HepG2 (cell line): Measurements from ENCODE around the gene PYGB. TPM values are rescaled to one million over a fixed set of nuclear protein-coding genes. Genes with fewer than 3 reads are reported as not detected.

Source experiments
- ATAC-seq: fragments of 200-7000 bp; cut with Tn5 transposase; 3 replicates; pipeline ENCODE4 v1.9.1; 2020; ENCODE audit warnings: mild to moderate bottlenecking, moderate library complexity
- BruUV-seq: library from RNA; stranded (reverse); fragments of 400-500 nt; replicated peaks from 2 replicates; lab custom pipeline; 2021; lab: Mats Ljungman, UMichigan
- CTCF ChIA-PET: fragments of 300-600 bp; formaldehyde crosslinking; extraction: SDS; loops from one replicate; lab custom pipeline; 2021; ENCODE audit warnings: low total read pairs, inconsistent platforms, low intra/inter-chr PET ratio; lab: Yijun Ruan, JAX
- POLR2A ChIA-PET: fragments of 350-600 bp; sonication (Branson Sonifier 250); formaldehyde crosslinking; loops from one replicate; lab custom pipeline; 2020; ENCODE audit warnings: antibody characterized with exemption, inconsistent platforms; lab: Yijun Ruan, JAX
- DNase-seq: peaks from one replicate; pipeline ENCODE4 v3.0.0-alpha.2; 2015; ENCODE audit warnings: low spot score
- FAIRE-seq: peaks from 3 replicates; lab custom pipeline; 2011; peaks lifted over from hg19 to GRCh38; lab: Jason Lieb, UNC
- H2AFZ ChIP-seq: one replicate; pipeline ENCODE4 v1.6.1; 2011; ENCODE audit warnings: low read length, inconsistent platforms
- H3K27ac ChIP-seq: fragments of 300-600 bp; 3 replicates; pipeline ENCODE4 v1.8.0; 2011; ENCODE audit warnings: mixed run types, mild to moderate bottlenecking, mixed read lengths, low read length, inconsistent platforms; ENCODE audit not compliant: insufficient read depth; ENCODE audit errors: extremely low read length
- H3K27me3 ChIP-seq, 2 experiments: fragments of 200-600 bp in 1 of 2; 2 replicates in 1 of 2; 3 replicates in 1 of 2; pipeline versions ENCODE4 v1.6.0 to v1.8.0; 2011; ENCODE audit warnings: low read length in 2 of 2, mild to moderate bottlenecking in 2 of 2, moderate library complexity in 2 of 2, inconsistent platforms in 1 of 2; ENCODE audit not compliant: insufficient read depth in 2 of 2, control insufficient read depth in 1 of 2
- H3K36me3 ChIP-seq, 2 experiments: fragments of 200-600 bp in 1 of 2; replicated peaks in 1 of 2; 2 replicates in 1 of 2; 3 replicates in 1 of 2; pipeline versions ENCODE4 v1.5.1 to v1.8.0; 2011; ENCODE audit warnings: low read length in 2 of 2, inconsistent platforms in 1 of 2; ENCODE audit not compliant: insufficient read depth in 2 of 2, control insufficient read depth in 1 of 2
- H3K4me1 ChIP-seq: 2 replicates; pipeline ENCODE4 v1.5.1; 2012; ENCODE audit warnings: low read length, inconsistent platforms; ENCODE audit not compliant: insufficient read depth
- H3K4me2 ChIP-seq: 2 replicates; pipeline ENCODE4 v1.6.0; 2011; ENCODE audit warnings: low read depth, low read length, inconsistent platforms
- H3K4me3 ChIP-seq, 3 experiments: fragments of 200-600 bp in 1 of 3; sonication (generic), shearing (Covaris generic) in 1 of 3; replicated peaks in 1 of 3; 2 replicates each; pipeline ENCODE4 v1.5.1; 2011 to 2016; ENCODE audit warnings: low read length in 3 of 3, inconsistent platforms in 2 of 3, low read depth in 2 of 3, mild to moderate bottlenecking in 2 of 3, control low read depth in 1 of 3, mixed read lengths in 1 of 3; ENCODE audit not compliant: insufficient read depth in 1 of 3
- H3K79me2 ChIP-seq: one replicate; pipeline ENCODE4 v1.6.1; 2011; ENCODE audit warnings: low read length, inconsistent platforms; ENCODE audit not compliant: insufficient read depth
- H3K9ac ChIP-seq: 2 replicates; pipeline ENCODE4 v1.6.0; 2011; ENCODE audit warnings: mild to moderate bottlenecking, low read depth, low read length, inconsistent platforms; ENCODE audit not compliant: insufficient read depth
- H3K9me3 ChIP-seq: 2 replicates; pipeline ENCODE4 v1.5.1; 2012; ENCODE audit warnings: mild to moderate bottlenecking, low read length
- H4K20me1 ChIP-seq: 2 replicates; pipeline ENCODE4 v1.6.0; 2011; ENCODE audit warnings: inconsistent platforms, mild to moderate bottlenecking, low read length, moderate library complexity; ENCODE audit not compliant: insufficient read depth
- MAZ ChIP-seq, 2 experiments: sonication (generic) in 1 of 2; formaldehyde crosslinking in 1 of 2; IDR thresholded peaks; 2 replicates each; pipeline versions ENCODE4 v1.5.0 to v1.6.1; 2012 to 2020; ENCODE audit warnings: low read depth in 2 of 2, mild to moderate bottlenecking in 2 of 2, borderline replicate concordance in 1 of 2, improper control_type of control experiment in 1 of 2, low read length in 1 of 2, missing genetic modification reagents in 1 of 2, moderate library complexity in 1 of 2
- TARDBP ChIP-seq: sonication (generic); formaldehyde crosslinking; IDR thresholded peaks from 2 replicates; pipeline ENCODE4 v1.8.0; 2022; ENCODE audit warnings: mild to moderate bottlenecking, missing genetic modification reagents
- THYN1 ChIP-seq: sonication (generic); formaldehyde crosslinking; IDR thresholded peaks from 2 replicates; pipeline ENCODE4 v1.8.1; 2023; ENCODE audit warnings: low read depth, mild to moderate bottlenecking, moderate library complexity, missing genetic modification reagents, borderline replicate concordance
- YEATS4 ChIP-seq: sonication (generic); formaldehyde crosslinking; IDR thresholded peaks from 2 replicates; pipeline ENCODE4 v1.4.0; 2020; ENCODE audit warnings: missing genetic modification reagents, borderline replicate concordance
- ZBTB14 ChIP-seq: sonication (generic); formaldehyde crosslinking; IDR thresholded peaks from 2 replicates; pipeline ENCODE4 v1.4.0; 2020; ENCODE audit warnings: missing genetic modification reagents
- ZBTB3 ChIP-seq: sonication (generic); formaldehyde crosslinking; IDR thresholded peaks from 2 replicates; pipeline ENCODE4 v1.4.0; 2020; ENCODE audit warnings: low read depth, mild to moderate bottlenecking, moderate library complexity, missing genetic modification reagents, borderline replicate concordance
- ZFP82 ChIP-seq: sonication (generic); formaldehyde crosslinking; IDR thresholded peaks from 2 replicates; pipeline ENCODE4 v1.5.1; 2020; ENCODE audit warnings: mild to moderate bottlenecking, missing genetic modification reagents, borderline replicate concordance
- ZNF333 ChIP-seq: sonication (generic); formaldehyde crosslinking; IDR thresholded peaks from 2 replicates; pipeline ENCODE4 v1.4.0; 2020; ENCODE audit warnings: mild to moderate bottlenecking, missing genetic modification reagents, borderline replicate concordance
- ZNF335 ChIP-seq: sonication (generic); formaldehyde crosslinking; IDR thresholded peaks from 2 replicates; pipeline ENCODE4 v1.4.0; 2020; ENCODE audit warnings: missing genetic modification reagents
- ZNF44 ChIP-seq: sonication (generic); formaldehyde crosslinking; IDR thresholded peaks from 2 replicates; pipeline ENCODE4 v1.5.1; 2020; ENCODE audit warnings: mild to moderate bottlenecking, missing genetic modification reagents
- WGBS: methylation state at CpG from one replicate; pipeline ENCODE4 v1.1.6; 2017; ENCODE audit warnings: low lambda C conversion rate; 5-methylcytosine and 5-hydroxymethylcytosine counted together
- in situ Hi-C: cut with HindIII; loops from 2 replicates; pipeline ENCODE4 v1.10.0; 2017; ENCODE audit warnings: low pct_unique_long_range_greater_than_20kb; ENCODE audit not compliant: extremely low pct_ligation_motif_present
- intact Hi-C: fragments of 100-400 bp; cut with micrococcal nuclease; formaldehyde crosslinking; loops from one replicate; pipeline ENCODE4 v1.10.0; 2022; ENCODE audit not compliant: unreplicated experiment
- polyA plus RNA-seq, 8 experiments: library from polyadenylated mRNA; depleted of rRNA in 3 of 8; stranded (reverse) in 7 of 8; unstranded in 1 of 8; fragments of >200 nt; fragmentation: Illumina TruSeq in 4 of 8; extraction: Trizol in 4 of 8; gene quantifications; 2 replicates each; pipeline versions ENCODE4 v1.2.1 to v1.2.3, GENCODE V29; 2011 to 2016; ENCODE audit warnings: low read depth in 4 of 8, missing spikeins in 1 of 8, mixed read lengths in 1 of 8; ENCODE audit not compliant: insufficient read depth in 1 of 8
- total RNA-seq, 5 experiments: library from RNA; depleted of rRNA; stranded (reverse); fragments of >200 nt; fragmentation: Illumina TruSeq; extraction: Trizol; gene quantifications; 2 replicates each; pipeline ENCODE4 v1.2.3, GENCODE V29; 2016; ENCODE audit warnings: low read depth in 1 of 5

PYGB gene
- total and polyA plus RNA-seq, 2 of the 13 experiments (the other 11 are each of a cell fraction or from before 2014, with no cell fraction given): 24.2 to 86.3 TPM

- 98% methylated on average over 12 of the region's 16 CpGs for WGBS
- H3K4me1 ChIP-seq: no peaks in the 10 kb centered on the region
- no peak overlapping the region for H3K9ac ChIP-seq
- H3K9me3 ChIP-seq: no peaks in the 10 kb centered on the region
- no peak overlapping the region for H3K4me2 ChIP-seq
- H2AFZ ChIP-seq: no peak overlapping the region
- no peak for TF ChIP-seq ZBTB14 (CRISPR knock-in tag)
- no peak for TF ChIP-seq THYN1 (CRISPR knock-in tag)
- TF ChIP-seq ZNF44 (CRISPR knock-in tag): no peak
- no peak for TF ChIP-seq ZNF333
- no peak for TF ChIP-seq MAZ (IDR thresholded peaks at IDR 0.05; ENCODE audit: borderline replicate concordance, low read depth, low read length)
- TF ChIP-seq MAZ (CRISPR knock-in tag; IDR thresholded peaks at IDR 0.05; ENCODE audit: low read depth): no peak
- no peak for TF ChIP-seq ZNF335 (CRISPR knock-in tag)
- no peak for TF ChIP-seq YEATS4 (CRISPR knock-in tag)
- TF ChIP-seq ZFP82: no peak
- no peak for TF ChIP-seq ZBTB3 (CRISPR knock-in tag)
- TF ChIP-seq TARDBP: no peak
- TF ChIP-seq, all 625 proteins: peak for 0
- H3K79me2 ChIP-seq: no peaks in the 10 kb centered on the region
- no peaks in the 10 kb centered on the region for H3K27me3 ChIP-seq
- ATAC-seq (no peak), FAIRE-seq (no peak), DNase-seq (no peak)
- intact Hi-C loops (no loop called here), in situ Hi-C loops (no loop called here)
- H3K36me3 ChIP-seq: peaks cover 43 to 76% of the 10 kb centered on the region in 2 experiments
- no peak overlapping the region for H3K27ac ChIP-seq
- BruUV-seq: no TSS peak
- ChIA-PET CTCF (no interaction called here), POLR2A (no interaction called here)
- no peak overlapping the region for H3K4me3 ChIP-seq
- no peaks in the 10 kb centered on the region for H4K20me1 ChIP-seq
Observed at GRCh38 chr20:25287631-25288290, 39.9 kb downstream of the PYGB start.
